ENCODE measurements around the gene DHX57.
A peak's percentile ranks its signal among the peaks of the same experiment; 100 is the strongest.

DHX57 gene

DNA sequence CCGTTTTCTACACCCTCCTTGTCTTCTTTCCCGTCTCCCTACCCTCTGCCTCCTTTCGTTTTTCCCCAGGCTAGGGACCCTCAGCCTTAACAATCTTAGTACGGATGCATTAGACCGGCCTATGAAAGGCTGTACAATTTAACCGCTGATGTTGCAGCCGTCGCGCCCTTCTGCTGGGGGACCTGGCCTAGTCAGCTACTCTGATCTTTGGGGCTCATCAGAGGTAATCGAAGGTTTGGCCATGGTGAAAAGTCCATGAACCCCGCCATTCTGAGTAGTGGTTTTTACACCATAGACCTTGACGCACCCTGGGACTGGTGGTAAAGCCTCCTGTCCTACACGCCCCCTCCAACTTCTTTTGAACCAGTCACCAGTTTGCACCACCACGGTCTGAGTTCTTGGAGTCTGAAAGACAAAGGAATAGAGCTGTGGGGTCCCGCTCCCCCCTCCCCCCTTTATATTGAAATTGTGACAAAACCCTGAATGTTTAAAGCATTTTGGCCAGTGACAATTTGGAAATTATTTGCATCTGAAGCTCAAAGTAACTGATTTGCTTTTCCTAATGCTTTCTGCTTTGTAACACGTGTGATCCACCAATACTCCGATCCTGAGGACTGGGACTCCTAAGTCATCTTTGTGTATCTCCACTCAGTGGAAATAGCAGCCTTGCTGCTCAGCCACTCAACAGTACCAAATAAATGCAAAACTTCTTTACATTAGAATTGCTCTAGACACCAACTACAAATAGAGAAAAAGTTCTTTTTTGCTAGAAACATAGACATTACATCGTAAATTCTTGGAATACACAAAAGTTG is 123.9 kb downstream of the DHX57 start:
- no peak for DNase-seq (ENCODE audit: low read depth)

GRCh38 chr2:38750891-38751595 is 124.7 kb downstream of the DHX57 start, which contains the start of gene SRSF7:
SRSF7 (minus strand) TSS chr2:38751361; CDS start chr2:38751256, 105 bp downstream.
- DNase-seq (ENCODE audit: low read depth), result peak; percentile 92

GRCh38 chr2:38750011-38750890 is 125.5 kb downstream of the DHX57 start:
- DNase-seq (ENCODE audit: low read depth), result peak; percentile 27

DNA sequence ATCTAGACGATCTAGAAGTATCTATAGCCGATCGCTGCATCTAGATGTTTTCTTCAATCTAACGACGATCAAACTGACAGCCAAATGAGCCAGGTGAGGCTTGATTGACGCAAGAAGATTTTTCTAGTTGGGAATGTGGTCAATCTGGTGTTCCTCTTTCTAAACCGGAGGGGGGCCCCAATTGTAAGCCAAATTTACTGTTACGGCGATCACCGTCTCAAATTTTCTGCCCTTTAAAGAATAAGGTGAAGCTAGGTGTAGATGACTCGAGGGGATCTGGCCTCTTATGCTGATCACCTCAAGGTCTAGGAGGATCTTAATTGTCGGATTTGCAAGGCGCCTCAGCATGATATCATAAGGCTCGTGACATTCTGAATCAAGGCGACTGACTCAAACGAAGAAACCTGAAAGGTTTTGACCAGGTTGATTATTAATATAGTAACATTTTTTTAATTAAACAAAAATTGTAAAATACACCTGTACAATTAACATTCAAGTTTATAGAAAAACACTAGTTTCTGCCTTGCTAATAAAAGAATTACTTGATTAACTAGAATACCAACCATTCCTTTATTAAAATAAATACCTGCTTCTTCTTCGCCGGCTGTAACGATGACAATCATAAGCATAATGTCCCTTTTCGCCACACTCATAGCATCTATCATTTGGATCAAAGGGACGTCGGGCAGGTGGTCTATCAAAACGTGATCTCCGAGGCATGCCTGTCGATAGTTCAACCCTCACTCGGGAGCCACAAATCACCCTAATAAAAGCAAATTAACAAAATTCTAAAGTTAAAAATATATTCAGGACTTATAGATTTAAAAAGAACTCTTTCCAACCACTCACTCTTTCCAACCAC is 126.6 kb downstream of the DHX57 start:
- DNase-seq (ENCODE audit: low read depth), result no peak

GRCh38 chr2:38748391-38748790 is 127.3 kb downstream of the DHX57 start:
- no peak for DNase-seq (ENCODE audit: low read depth)

- DNase-seq (ENCODE audit: low read depth), result no peak
These were observed 127.9 kb downstream of the DHX57 start for GRCh38 chr2:38747819-38748218.

All from stimulated activated CD8-positive, alpha-beta memory T cell treated with anti-CD3 and anti-CD28 coated beads, Interleukin-4, amount 100 ng/mL, for 24 hours (primary cell).